Esophagus squamous epithelium (tissue), 5 donors: Measurements from ENCODE around the gene TFCP2. TPM values are rescaled to one million over a fixed set of nuclear protein-coding genes. Genes with fewer than 3 reads are reported as not detected.

Source experiments
- DNase-seq: peaks from one replicate; lab custom pipeline; 2025; lab: John Stamatoyannopoulos, UW
- H3K27ac ChIP-seq, 4 donors: fragments of 200-600 bp; sonication (generic); one replicate each; pipeline ENCODE4 v1.5.1; 2016 to 2019; ENCODE audit warnings: mild to moderate bottlenecking in 1 of 4
- H3K27me3 ChIP-seq, 4 donors: fragments of 200-600 bp; sonication (generic); 1 replicate in 3 of 4; 2 replicates in 1 of 4; pipeline versions ENCODE4 v1.5.1 to v1.6.0; 2017 to 2021; ENCODE audit warnings: antibody characterized with exemption in 1 of 4
- H3K36me3 ChIP-seq, 3 donors: fragments of 200-600 bp; sonication (generic); one replicate each; pipeline ENCODE4 v1.5.1; 2016 to 2019
- H3K4me1 ChIP-seq, 3 donors: fragments of 200-600 bp; sonication (generic); one replicate each; pipeline ENCODE4 v1.5.1; 2017 to 2019
- H3K4me3 ChIP-seq, 4 donors: fragments of 200-600 bp; sonication (generic); 1 replicate in 3 of 4; 2 replicates in 1 of 4; pipeline ENCODE4 v1.5.1; 2016 to 2019; ENCODE audit warnings: mild to moderate bottlenecking in 2 of 4, moderate library complexity in 1 of 4
- H3K9me3 ChIP-seq, 3 donors: fragments of 200-600 bp; sonication (generic); one replicate each; pipeline ENCODE4 v1.5.1; 2016 to 2019
- POLR2A ChIP-seq, 4 donors: fragments of 450-650 bp; IDR thresholded peaks; one replicate each; pipeline ENCODE4 v1.6.1; 2017; ENCODE audit warnings: antibody characterized with exemption in 4 of 4, mild to moderate bottlenecking in 4 of 4, moderate library complexity in 3 of 4
- WGBS, 2 donors: methylation state at CpG; one replicate each; pipeline ENCODE4 v1.1.5; 2018; 5-methylcytosine and 5-hydroxymethylcytosine counted together
- intact Hi-C: fragments of 100-400 bp; cut with DNase I; formaldehyde crosslinking; loops from one replicate; pipeline ENCODE4 v1.15.0; 2022
- total RNA-seq, 4 donors: library from RNA; depleted of rRNA; stranded (reverse); fragments of >200 nt; gene quantifications; one replicate each; pipeline ENCODE4 v1.1.0, GENCODE V29; 2016
- TF ChIP-seq, protein P1 (sequence below), 6 experiments: fragments of 450-650 bp in 4 of 6; fragments of 200-600 bp in 2 of 6; sonication (generic) in 2 of 6; IDR thresholded peaks; one replicate each; pipeline ENCODE4 v1.5.1; 2016 to 2019; ENCODE audit warnings: antibody characterized with exemption in 6 of 6, mild to moderate bottlenecking in 4 of 6, moderate library complexity in 4 of 6
- donor health status: DM: yes; HTN: yes; CAD: no.

Gene TFCP2
- total RNA-seq, 4 donors from 2014 or later = 10.8 to 12.0 (median 11.7) TPM

DNA sequence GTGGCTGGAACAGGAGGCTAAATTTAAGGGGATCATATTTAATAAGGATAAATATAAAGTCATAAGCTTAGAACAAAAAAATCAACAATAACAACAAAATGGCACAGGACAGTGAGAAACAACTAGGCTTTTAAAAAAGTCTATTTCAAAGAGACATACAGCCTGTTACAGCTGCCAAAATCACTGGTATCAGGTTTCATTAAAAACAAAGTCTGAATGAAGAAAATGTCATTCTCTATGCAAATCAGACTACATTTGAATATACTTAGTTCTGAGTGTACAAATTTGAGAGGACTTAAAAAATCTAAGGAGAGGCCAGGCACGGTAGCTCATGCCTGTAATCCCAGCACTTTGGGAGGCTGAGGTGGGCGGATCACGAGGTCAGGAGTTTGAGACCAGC is 44.0 kb downstream of the TFCP2 start:
- TF ChIP-seq, protein P1, sequence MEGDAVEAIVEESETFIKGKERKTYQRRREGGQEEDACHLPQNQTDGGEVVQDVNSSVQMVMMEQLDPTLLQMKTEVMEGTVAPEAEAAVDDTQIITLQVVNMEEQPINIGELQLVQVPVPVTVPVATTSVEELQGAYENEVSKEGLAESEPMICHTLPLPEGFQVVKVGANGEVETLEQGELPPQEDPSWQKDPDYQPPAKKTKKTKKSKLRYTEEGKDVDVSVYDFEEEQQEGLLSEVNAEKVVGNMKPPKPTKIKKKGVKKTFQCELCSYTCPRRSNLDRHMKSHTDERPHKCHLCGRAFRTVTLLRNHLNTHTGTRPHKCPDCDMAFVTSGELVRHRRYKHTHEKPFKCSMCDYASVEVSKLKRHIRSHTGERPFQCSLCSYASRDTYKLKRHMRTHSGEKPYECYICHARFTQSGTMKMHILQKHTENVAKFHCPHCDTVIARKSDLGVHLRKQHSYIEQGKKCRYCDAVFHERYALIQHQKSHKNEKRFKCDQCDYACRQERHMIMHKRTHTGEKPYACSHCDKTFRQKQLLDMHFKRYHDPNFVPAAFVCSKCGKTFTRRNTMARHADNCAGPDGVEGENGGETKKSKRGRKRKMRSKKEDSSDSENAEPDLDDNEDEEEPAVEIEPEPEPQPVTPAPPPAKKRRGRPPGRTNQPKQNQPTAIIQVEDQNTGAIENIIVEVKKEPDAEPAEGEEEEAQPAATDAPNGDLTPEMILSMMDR (IDR thresholded peaks at IDR 0.05) = no peak
- no peak for TF ChIP-seq POLR2A (IDR thresholded peaks at IDR 0.05)
- H3K9me3 ChIP-seq = no peaks in the 10 kb centered on the region
- intact Hi-C loops = no loop called here
- H3K4me3 ChIP-seq = no peak overlapping the region
- 72 to 93% methylated on average over 3 of the region's 3 CpGs for WGBS, 2 donors
- peaks cover 0 to 23% (median 6%) of the 10 kb centered on the region in 3 donors for H3K4me1 ChIP-seq
- DNase-seq = no peak
- peaks cover 0 to 25% (median 0%) of the 10 kb centered on the region in 3 donors for H3K36me3 ChIP-seq
- H3K27ac ChIP-seq = no peak overlapping the region
- H3K27me3 ChIP-seq = no peaks in the 10 kb centered on the region

DNA sequence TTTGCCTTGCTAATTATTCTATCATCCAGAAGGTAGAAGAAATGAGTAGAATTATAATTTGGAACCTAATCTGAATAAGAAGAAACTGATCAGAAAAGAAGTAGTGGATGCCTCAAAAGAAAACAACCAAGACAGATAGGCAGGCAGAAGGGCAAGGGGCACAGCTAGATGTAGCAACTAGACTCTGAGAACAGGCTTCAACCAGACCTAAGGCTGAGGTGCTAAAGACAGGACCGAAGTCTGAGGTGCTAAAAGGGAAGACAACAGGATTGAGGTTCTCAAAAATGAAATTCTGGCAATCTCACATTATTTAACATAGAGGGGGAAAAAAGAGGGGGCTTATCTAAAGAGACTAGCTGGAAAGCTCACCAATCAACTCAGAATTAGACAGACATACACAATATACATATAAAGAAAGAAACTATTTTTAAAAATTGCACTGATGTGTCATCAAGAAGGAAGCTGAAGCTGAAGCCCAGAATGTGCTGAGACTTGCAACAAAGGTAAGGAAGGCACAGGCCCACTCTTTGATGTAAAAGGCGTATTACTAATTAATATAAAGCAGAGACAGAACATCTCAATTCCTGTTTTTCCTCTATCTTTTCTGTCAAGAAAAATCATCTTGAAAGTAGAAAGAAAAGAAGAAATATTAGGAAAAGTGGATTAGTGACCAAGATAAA is 45.7 kb downstream of the TFCP2 start:
- H3K27ac ChIP-seq = peak overlapping the region in 3 of 4 donors; percentile 12 to 75 (median 71)
- no peak overlapping the region for H3K4me3 ChIP-seq
- intact Hi-C loops = no loop called here
- DNase-seq = no peak
- H3K4me1 ChIP-seq = peaks cover 0 to 17% (median 6%) of the 10 kb centered on the region in 3 donors
- TF ChIP-seq POLR2A (IDR thresholded peaks at IDR 0.05) = no peak
- TF ChIP-seq, protein P1 (IDR thresholded peaks at IDR 0.05) = no peak
- H3K36me3 ChIP-seq = peaks cover 0 to 29% (median 0%) of the 10 kb centered on the region in 3 donors
- H3K9me3 ChIP-seq = no peaks in the 10 kb centered on the region
- WGBS, 2 donors = 40 to 47% methylated on average over 2 of the region's 2 CpGs
- no peaks in the 10 kb centered on the region for H3K27me3 ChIP-seq

DNA sequence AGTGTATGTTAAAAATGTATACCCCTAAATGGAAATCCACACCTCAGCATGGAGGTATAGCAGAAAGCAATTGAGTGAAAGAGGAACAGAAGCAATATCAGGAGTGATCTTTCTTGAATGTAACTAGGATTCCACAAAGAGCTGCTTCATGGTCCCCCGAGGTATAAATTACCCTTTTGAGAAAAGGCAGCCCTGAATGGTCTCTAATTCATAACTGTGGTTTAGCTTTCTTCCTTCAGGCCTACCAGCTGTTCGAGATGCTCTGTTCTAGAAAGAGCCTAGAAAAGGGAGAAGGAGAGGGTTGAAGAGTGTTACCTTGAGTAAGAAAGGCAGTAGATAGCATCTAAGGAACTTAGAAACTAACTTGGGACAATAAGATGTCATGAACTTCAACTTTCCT is 46.6 kb downstream of the TFCP2 start:
- H3K27me3 ChIP-seq = no peaks in the 10 kb centered on the region
- intact Hi-C loops = no loop called here
- H3K4me1 ChIP-seq = peaks cover 0 to 17% (median 6%) of the 10 kb centered on the region in 3 donors
- no peaks in the 10 kb centered on the region for H3K9me3 ChIP-seq
- 83 to 88% methylated on average over 2 of the region's 2 CpGs for WGBS, 2 donors
- H3K4me3 ChIP-seq = no peak overlapping the region
- H3K36me3 ChIP-seq = peaks cover 0 to 29% (median 0%) of the 10 kb centered on the region in 3 donors
- H3K27ac ChIP-seq = peak overlapping the region in 2 of 4 donors; percentile 12 to 75
- no peak for DNase-seq
- TF ChIP-seq, protein P1 (IDR thresholded peaks at IDR 0.05) = no peak
- no peak for TF ChIP-seq POLR2A (IDR thresholded peaks at IDR 0.05)

DNA sequence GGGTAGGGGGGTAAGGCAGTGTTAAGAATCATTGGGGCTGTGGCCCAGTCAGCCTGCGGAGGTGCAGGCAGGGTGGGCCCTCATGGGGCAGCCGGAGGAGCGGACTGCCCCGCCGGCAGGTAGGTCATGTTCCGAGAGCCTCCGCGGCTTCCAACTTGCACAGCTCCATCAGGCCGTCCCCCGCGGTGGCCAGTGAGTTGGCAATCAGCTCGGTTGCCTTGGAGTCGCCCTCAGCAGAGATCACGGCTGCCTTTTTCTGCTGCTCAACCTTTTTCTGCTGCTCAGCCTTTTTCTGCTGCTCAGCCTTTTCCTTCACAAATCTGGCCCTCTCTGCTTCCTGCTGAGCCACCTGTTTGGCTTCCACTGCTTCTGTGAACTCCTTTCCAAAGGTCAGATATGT is 48.4 kb downstream of the TFCP2 start:
- peaks cover 0 to 17% (median 6%) of the 10 kb centered on the region in 3 donors for H3K4me1 ChIP-seq
- TF ChIP-seq, protein P1 (IDR thresholded peaks at IDR 0.05) = no peak
- no peak for TF ChIP-seq POLR2A (IDR thresholded peaks at IDR 0.05)
- no peak overlapping the region for H3K27ac ChIP-seq
- WGBS, 2 donors = 94 to 97% methylated on average over 12 to 13 of the region's 14 CpGs
- no peak for DNase-seq
- no peaks in the 10 kb centered on the region for H3K9me3 ChIP-seq
- H3K36me3 ChIP-seq = peaks cover 0 to 19% (median 0%) of the 10 kb centered on the region in 3 donors
- intact Hi-C loops = no loop called here
- no peak overlapping the region for H3K4me3 ChIP-seq
- H3K27me3 ChIP-seq = no peaks in the 10 kb centered on the region

DNA sequence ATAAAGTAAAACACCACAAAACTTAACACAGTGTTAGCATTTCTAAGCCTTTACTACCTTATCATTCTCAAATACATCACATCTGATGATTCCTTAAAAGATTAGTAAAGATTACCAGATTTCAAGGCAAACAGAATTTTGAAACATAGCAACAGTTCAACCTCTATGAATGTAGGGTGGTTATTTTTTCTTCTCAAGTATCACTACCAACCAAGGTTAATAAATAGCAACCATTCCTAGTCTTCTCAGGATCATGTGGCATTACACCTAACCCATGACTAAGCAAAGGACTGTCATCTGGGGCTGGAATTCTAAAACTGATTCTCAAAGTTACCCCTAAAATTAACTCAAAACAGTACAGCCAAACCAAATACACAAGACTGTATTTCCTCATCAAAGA is 50.1 kb downstream of the TFCP2 start:
- H3K4me3 ChIP-seq = no peak overlapping the region
- H3K27ac ChIP-seq = no peak overlapping the region
- DNase-seq = no peak
- H3K36me3 ChIP-seq = peaks cover 0 to 35% (median 0%) of the 10 kb centered on the region in 3 donors
- H3K27me3 ChIP-seq = no peaks in the 10 kb centered on the region
- H3K9me3 ChIP-seq = no peaks in the 10 kb centered on the region
- no peak for TF ChIP-seq POLR2A (IDR thresholded peaks at IDR 0.05)
- TF ChIP-seq, protein P1 (IDR thresholded peaks at IDR 0.05) = no peak
- peaks cover 0 to 15% (median 6%) of the 10 kb centered on the region in 3 donors for H3K4me1 ChIP-seq
- intact Hi-C loops = no loop called here
